Stimulated activated CD8-positive, alpha-beta memory T cell treated with anti-CD3 and anti-CD28 coated beads, Interleukin-2, amount 100 ng/mL, for 1 hour (primary cell): ENCODE results near the gene WNT6.

Experiments used
- DNase-seq, 2 donors: peaks; one replicate each; pipeline ENCODE4 v3.0.0-alpha.2; 2020; ENCODE audit warnings: low read depth in 2 of 2

The WNT6 gene

DNA sequence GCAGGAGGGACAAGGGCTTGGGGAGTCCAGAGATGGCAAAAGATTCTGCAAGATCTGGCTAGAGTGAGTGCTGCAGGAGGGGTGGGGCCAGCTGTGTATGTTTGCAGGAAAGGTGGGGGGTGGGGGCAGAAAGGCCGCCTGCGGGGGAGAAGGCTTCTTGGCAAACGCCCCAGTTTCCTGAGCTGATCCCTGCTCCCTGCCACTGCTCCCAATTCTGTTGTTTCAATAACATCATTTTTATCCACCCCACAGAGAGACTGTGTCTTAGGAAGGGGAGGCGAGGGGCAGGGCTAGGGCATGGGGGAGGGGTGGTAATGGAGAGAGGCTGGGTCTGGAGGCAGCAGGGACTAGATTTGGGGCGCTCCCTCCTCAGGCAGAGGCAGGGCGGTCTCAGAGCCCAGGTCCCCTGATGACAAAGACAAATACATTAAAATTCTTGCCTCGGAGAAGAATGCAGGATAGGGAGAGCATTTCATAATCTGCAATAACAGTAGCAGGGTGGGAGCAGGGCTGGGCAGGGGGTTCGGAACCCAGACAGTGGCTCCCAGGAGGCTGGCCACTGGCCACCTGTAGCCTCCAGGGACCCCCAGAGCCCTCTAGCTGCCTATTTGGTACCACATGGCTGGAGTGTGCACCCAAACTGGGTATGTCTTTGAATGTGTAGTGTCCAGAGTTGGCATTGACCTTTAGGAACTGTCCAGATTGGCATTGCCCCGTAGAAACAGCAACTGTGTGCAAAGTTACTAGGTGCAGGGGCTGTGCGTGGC, 2.1 kb upstream of the WNT6 start:
- DNase-seq = no peak

DNA sequence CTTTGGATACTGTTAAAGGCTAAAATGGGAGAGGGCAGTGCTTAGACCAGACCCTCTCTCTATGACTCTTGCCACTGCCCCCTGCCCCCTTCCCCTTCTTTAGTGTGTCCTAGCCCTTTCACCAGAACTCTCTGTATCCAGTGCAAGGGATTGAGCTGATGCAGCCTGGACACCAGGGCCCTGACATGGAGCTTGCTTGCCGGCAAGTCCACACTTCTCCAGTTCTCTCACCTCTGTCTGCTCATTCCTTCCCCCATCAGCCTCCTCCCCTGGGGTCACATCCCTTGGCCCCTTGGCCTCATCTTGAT, 1.5 kb upstream of the WNT6 start:
- no peak for DNase-seq

DNA sequence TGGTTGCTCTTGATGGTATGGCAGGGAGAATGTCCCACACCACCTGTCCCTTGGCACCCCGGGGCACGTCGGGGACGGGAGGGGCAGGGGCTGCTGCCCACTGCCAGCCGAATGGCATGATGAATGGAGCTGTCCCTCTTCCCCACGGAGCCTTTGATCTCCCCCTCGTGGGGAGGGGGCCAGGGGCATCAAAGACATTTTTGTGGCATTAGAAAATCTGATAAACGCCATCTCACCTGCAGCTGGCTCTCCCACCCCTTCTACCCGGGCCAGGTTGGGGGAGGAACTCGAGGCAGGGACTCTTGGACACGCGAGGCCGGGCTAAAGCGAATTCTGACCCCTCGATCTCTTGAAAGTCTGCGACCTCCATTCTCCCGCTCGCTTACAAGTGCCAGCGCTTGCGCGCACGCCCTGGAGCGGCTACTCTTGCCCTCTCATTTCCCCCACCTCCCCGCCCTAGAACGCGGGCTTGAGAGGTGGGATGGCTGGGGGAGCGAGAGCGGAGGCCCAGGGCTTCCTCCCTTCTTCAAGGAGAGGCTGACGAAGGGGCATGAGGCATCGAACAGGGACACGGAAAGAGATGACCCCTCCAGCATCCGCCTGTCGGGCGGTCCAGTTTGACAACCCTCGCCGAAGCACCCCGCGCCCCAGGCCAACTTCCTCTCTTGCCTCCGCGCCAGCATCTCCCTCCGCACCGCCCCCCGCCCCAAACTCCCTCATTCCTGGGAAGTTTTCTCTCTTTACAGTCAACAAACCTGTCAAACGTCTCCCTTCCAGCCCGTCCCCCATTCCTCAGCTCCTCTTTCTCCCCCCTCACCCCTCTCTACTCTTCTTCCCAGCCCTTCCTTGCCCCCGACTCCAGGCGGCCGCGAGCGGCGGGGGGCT, 692 bp upstream of the WNT6 start:
- no peak for DNase-seq

DNA sequence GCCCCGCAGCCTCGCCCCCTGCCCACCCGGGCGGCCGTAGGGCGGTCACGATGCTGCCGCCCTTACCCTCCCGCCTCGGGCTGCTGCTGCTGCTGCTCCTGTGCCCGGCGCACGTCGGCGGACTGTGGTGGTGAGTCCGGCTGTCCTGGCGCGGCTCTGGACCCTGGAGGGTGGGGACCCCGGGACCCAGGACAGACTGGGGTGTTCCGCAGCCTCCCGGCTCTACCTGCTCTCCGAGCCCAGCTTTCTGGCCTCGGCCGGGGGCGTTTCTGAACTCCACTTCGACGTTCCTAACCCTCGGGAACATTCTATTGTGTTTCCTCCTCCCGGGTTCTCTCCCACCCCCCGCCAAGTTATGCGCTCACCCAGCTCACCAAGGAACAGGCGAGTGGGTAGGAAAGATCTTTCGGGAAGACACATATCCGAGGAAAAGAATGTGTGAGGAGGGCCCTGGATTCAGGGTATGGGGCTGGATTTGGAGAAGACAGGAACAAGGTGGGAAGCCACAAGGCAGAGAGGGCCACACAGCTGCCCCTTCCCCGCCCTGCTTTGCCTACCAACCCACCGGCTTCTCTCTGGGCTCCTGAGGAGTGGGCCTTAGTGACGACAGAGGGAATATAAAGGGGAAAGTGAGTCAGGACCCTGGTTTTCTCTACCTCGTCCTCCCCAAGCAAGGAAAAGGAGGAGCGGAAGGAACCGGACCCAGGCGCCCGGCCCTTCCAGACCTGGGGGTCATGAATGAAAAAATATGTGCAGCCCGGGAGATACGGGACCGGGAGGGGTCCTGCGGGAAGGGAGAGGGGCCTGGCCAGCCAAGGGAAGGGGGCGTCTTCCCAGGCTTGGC, 605 bp downstream of the WNT6 start:
- no peak for DNase-seq

DNA sequence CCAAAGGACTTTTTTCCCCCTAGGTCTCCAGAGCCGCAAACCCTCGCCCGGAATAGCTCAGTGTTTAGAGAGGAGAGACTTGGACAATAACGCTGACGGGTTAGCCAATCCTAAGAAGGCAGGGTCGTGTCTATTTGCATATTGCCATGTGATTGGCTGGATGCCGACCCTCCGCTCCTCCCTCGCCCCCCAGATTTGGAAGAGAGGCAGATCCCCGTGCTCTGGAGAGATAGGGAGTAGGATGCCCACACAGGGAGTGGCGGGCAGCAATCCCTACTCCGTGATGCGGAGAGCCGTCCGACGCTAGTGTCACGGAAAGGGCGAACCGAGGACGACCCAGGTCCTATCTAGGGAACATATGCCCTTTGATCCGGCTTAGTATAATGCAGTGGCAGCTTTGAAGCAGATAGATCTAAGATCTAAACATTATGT, 1.4 kb downstream of the WNT6 start:
- DNase-seq = no peak

DNA sequence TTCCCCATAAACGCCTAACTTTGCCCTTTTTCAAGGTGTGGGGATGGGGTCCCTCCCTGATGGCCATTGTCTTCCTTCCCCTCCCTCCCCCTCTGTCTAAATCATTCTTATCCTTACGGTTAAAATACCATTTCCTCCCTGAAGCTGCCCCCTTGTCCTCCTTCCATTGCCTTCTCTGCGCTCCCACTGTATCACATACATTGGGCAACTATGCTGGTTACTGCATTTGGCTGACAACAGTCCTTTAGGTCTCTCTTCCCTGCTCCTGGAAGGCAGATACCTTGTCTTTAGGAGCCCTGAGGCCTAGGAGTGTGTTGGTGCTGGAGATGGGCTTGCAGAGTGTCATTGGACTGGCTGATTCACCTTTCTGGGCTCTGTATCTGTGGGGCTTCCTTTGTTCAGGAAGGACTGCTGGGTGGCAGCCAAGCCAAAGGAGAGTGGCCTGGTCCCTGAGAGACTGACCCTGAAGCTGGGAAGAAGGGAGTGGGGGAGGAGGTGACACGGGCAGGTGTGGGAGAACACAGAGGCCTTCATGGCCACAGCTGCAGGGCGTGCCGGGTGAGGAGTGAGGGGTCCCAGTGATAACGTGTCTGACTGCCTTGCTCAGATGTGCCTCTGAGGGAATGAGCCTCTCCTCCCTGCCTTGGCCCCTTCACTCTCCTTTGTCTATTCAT, 2.2 kb downstream of the WNT6 start:
- DNase-seq = no peak

DNA sequence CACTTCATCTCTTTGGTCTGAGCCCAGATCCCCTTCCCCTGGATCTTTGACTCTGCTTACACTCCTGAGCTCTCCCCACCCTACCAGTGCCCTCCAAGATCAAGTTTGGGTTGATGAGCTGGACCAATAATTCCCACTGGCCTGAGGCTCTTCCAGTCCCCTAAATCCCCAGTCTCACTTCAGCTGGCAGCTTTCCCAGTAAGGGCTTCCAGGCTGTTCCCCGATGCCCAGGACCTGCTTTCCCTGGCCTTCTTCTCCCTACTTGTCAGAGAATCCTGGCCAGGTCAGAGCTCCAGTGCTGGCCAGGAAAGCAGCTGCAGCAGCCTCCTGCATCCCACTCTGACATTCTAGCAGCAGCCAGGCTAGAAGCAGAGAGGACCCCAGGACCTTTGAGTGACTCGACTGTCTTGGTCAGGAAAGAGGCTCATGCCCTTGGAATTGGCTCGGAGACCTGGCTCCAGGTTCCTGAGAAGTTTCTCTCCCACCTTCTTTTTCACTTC, 3.5 kb downstream of the WNT6 start:
- no peak for DNase-seq

DNA sequence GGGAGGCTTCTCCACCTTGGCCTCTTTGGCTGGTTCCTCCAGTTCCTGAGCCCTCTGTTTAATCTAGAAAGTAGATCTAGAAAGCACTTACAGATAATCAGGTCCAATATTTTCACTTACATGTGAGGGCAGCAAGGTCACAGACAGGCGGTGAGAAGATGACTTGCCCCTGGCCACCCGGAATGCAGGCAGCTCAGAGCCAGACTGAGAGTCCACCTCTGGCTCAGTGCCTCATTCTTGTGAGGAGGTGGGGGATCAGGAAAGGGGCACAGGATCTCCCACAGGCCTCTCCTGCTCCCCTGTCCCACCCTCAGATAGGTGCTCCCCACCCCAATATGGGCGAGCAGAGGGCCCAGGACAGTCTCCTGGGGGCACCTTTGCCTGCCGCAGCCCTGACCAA, 5.8 kb downstream of the WNT6 start:
- DNase-seq = no peak

DNA sequence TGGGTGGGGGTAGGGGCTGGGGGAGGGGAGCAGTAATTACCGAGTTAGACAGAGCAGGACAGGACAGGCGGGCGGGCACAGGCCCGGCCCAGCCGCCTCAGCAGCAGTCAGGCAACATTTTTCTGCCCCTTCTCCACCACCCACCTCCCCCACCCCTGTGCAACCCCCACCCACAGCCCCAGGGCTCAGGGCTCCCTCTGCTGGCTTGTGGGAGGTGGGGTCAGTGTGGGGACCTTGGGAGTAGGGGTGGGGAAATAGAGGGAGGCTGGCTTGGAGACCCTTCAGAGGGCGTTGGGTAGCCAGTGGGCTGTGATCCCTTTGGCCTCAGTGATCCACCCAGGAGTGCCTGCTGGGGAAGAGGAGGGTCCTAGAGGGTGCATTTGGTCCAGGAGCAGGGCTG, 6.4 kb downstream of the WNT6 start:
- DNase-seq = no peak

DNA sequence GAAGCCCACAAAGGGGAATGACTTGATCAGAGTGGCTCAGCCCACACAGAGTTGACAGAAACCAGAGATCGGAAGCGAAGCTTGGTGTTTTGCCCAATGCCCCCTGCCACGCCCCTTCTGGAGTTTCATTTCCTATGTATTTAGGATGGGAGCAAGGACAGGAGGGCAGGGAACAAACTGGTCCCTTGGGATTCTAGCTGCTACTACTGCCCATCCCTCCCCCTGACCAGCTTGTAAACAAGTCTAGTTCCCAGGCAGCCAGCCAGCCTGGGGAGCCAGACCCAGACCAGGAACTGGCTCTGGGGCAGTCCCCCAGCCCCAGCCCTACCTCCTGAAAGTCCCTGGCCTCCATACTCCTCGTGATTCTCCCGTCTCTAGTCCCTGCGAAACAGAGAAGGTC, 8.3 kb downstream of the WNT6 start:
- no peak for DNase-seq

DNA sequence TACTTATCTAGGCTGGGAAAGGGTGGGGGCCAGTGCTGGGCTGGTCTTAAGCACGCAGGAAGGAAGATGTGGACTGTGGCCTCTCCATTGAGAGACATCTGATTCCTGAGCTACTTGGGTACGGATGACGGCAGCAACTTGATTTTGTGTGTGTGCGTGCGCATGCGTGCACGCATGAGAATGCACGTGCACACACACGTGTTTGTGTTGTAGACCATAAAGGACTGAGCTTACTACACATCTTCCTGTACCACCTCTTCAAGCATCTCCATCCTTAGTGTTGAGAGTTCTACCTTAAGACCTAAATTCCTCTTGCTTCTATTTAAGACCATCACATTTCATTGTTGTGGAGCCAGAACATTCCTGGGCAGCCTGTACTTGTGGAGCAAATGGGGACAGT, 9.5 kb downstream of the WNT6 start:
- no peak for DNase-seq

DNA sequence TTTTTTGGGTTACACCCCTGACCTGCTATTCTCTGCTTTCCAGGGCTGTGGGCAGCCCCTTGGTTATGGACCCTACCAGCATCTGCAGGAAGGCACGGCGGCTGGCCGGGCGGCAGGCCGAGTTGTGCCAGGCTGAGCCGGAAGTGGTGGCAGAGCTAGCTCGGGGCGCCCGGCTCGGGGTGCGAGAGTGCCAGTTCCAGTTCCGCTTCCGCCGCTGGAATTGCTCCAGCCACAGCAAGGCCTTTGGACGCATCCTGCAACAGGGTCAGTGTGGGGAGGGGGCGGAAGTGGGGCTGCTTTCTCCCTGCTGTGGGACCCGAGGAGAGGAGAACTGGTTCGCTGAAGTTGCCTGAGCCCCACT, 11.4 kb downstream of the WNT6 start:
- DNase-seq = no peak

DNA sequence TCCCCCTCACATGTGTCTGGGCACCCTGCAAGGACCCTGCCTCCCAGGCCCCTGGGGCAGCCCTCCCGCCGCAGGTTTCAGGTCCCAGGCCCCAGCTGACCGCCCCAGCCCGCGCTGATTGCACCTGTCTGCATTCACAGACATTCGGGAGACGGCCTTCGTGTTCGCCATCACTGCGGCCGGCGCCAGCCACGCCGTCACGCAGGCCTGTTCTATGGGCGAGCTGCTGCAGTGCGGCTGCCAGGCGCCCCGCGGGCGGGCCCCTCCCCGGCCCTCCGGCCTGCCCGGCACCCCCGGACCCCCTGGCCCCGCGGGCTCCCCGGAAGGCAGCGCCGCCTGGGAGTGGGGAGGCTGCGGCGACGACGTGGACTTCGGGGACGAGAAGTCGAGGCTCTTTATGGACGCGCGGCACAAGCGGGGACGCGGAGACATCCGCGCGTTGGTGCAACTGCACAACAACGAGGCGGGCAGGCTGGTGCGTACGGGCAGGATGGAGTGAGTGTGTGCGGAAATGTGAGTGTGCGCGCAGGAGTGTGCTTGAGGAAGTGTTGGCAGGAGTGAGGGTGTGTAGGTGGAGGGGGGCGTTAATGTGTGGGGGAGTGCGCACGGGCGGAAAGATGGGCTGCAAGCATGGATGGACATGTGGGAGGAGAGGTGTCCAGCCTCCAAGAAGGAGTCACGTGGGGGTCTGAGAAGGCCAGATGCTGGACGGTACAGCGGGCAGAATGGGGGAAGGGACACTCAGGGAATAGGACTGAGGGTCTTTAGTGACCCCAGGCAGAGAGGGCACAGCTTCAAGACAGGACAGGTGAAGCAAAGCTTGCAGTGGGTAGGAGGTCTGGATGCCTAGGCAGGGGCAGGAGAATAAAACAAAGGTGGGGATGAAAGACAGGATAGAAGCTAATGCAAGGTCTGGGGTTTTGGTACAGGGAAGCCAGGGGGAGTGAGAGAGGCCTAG, 12.0 kb downstream of the WNT6 start:
- no peak for DNase-seq

DNA sequence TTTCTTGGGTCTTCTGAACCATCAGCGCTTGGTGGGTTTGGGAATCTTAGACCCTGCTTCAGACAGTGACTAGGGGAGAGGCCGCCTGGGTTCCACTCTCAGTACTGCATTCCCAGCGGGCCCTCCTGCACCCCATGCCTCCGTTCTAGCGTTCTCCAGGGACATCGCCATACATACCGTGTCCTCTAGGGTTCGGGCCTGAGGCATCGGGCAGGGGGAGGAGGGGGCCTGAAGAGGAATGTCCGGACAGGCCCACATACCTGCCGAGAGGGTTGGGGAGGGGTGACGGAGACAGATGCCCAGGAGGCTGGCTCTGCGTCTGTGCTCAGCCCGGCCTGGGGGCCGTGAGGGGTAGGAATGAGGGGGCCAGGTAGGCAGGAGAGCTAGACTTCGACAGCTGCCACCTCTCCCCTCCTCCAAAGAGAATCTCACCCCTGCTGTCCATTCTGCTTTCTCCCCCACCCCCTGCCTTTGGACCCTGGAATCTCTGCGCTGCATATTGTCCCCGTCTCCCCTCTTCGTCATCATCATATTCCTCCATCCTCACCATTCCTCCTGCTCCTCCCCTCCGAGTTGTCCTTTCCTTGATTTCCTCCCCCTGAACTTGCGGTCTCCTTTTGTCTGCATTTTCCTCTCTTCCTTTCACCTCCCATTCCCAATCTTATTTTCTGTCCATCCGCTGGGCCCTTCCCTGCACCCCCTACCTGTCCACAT, 13.2 kb downstream of the WNT6 start:
- DNase-seq = no peak

DNA sequence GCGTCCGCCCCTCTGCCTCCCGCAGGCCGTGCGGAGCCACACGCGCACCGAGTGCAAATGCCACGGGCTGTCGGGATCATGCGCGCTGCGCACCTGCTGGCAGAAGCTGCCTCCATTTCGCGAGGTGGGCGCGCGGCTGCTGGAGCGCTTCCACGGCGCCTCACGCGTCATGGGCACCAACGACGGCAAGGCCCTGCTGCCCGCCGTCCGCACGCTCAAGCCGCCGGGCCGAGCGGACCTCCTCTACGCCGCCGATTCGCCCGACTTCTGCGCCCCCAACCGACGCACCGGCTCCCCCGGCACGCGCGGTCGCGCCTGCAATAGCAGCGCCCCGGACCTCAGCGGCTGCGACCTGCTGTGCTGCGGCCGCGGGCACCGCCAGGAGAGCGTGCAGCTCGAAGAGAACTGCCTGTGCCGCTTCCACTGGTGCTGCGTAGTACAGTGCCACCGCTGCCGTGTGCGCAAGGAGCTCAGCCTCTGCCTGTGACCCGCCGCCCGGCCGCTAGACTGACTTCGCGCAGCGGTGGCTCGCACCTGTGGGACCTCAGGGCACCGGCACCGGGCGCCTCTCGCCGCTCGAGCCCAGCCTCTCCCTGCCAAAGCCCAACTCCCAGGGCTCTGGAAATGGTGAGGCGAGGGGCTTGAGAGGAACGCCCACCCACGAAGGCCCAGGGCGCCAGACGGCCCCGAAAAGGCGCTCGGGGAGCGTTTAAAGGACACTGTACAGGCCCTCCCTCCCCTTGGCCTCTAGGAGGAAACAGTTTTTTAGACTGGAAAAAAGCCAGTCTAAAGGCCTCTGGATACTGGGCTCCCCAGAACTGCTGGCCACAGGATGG, 14.0 kb downstream of the WNT6 start:
- no peak for DNase-seq

DNA sequence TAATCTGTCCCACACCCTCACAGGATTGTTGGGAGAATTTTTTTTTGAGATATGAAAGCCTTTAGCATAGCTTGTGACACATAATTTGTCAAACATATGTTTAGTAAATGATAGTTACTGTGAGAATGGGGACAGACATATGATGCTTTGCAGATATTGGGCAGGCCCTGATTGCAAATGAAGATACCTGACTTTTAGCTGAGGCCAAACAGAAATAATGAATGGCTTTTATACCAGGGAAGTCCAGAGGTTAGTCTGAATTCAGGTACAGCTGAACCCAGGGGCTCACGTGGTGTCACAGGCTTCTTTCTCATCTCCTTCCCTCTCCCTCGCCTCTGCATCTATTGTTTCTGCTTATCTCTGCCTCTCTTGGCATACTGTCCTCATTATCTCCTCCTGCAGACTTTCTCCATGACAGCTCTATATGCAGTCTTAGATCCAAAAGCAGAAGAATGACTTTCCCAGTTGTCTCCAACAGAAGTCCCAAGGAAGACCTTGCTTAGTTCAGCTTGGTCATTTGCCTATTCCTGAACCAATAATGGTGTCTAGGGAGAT, 16.2 kb downstream of the WNT6 start:
- DNase-seq = no peak

DNA sequence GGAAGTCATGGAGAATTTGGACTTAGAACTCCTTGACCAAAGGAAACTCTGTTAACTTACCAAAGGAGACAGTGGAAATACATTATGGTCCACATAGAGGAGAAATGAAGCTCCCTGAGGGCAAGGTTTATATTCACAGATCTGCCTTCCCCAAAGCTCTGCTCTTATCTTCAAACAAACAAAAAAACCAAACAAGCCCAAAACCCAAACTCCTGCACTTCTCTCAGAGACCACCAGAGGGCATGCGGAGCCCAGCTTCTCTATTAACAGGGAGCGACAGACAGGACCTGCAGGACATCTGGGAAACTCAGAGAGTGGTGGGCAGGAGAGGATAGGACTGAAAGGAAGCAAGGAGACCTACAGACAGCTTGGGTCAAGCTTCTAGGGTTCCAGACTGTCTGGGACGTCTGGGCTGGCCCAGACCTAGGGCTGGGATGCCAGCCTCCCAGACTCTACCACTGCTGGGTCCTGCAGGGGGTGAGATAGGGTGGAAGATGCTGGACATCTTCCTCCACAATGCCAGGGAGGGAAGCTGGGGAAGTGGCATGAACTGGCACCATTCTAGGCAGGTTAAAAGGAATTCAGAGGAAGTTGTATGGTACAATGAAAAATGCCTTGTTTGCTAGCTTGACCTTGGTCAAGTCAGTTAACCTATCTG, 17.1 kb downstream of the WNT6 start:
- peak in 1 of 2 donors; percentile 52 for DNase-seq

DNA sequence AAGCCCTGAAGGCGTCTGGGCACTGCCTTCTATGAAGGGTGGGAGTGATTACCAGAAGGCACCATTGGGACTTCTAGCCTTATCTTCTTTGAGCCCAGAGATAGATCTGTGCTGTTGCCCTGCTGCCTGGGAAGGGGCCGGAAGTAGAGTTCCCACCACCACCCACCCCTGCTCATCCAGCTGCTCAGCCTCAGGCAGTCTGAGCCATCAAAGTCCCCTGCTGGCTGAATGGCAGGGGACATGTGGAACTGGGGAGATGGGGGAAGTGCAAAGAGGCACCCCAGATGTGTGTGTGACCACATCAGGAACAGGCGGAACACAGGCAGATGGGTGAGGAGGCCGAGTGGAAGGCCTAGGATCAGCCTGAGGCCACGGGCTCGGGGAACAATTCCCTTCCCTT, 17.7 kb downstream of the WNT6 start:
- no peak for DNase-seq
